ENCODE results near the gene SEMA3A.
"Not testable (repeated sequence)": the region's sequence is repeated elsewhere in the genome, so short reads cannot be mapped to it uniquely, and the experiment has no call there.

SEMA3A gene

DNA sequence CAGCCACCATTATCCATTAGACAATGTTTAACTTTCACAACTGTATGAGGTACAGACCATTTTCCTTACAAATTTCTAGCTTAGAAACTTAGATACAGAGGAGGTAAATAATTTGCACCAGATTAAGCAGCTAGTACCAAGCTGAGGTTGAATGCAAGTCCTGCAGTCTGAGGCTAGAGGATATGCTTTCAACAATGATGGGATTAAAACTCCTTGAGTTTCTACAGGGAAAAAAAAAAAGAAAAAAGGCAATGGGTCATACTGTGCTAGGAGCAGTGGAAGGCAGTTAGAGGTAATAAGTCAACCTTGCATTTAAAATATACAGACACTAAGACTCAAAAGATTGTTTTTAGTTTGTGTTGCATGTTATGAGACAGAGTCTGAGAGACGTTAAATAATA is 86.5 kb downstream of the SEMA3A start:
- no peak for DNase-seq

DNA sequence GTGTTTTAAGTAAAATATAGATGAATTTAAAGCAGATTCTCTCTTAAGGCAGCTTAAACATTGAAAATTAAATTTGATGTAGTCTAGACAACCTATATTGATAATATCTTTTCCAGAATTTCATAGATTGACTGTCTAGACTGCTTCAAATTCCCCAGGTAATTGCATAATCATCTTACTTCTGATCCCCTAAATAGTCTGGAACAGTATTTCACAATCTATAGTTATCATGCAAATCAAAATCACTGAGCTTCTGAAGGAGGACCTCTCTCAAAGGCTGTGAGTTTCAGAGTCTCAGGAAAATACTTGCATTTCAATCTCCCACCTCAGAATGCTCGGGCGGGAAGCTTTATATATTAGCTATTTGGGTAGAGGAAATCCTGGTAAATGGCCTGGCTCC is 87.3 kb downstream of the SEMA3A start:
- no peak for DNase-seq

DNA sequence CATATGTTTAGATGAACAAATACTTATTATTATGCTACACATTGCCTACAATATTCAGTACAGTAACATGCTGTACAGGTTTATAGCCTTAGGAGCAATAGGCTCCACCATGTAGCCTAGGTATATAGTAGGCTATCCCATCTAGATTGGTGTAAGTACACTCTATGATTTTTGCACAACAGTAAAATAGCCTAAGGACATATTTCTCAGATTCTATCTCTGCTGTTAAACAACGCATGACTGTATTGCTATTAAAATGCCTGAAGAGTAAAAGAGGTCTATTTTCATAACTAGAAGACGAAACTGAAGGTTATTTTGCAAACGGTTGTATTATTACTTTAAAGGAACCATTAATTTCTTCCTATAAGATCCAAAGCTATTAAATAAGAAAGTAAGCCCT is 88.3 kb downstream of the SEMA3A start:
- no peak for DNase-seq

DNA sequence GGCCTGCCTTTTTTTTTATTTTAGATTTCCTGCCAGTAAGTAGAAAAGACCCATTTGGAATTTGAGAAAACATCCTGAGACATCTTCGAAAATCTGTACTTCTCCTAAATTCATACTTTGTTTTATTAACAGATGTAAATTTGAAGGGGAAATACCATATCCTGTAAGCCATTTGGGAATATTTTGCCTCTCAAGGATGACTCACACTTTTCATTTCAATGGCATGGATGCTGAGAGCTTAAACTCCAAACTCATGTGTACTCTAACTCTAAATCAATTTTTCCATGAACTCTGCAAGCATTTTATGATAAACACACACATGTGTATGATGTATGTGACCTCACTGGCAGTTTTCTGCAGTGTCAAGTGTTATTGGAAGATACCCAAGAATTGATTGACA is 89.0 kb downstream of the SEMA3A start:
- no peak for DNase-seq

DNA sequence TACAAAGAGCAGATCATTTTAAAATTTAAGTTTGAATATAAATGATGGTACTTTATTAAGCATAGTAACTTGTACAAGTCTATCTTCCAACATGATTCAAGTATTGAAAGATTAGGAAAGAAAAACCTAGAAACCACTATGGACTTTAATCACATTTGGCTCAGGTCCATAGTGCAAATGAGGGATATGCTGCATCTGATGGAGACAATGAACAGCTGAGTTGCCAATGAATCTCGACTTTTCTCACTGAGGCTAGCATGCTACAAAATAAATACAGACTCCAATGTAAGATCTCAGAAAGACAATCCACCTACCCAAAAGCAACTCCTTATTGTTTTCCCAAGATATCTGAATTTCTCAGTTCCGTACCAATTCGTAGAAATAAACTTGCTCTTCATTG is 89.8 kb downstream of the SEMA3A start:
- DNase-seq: no peak

DNA sequence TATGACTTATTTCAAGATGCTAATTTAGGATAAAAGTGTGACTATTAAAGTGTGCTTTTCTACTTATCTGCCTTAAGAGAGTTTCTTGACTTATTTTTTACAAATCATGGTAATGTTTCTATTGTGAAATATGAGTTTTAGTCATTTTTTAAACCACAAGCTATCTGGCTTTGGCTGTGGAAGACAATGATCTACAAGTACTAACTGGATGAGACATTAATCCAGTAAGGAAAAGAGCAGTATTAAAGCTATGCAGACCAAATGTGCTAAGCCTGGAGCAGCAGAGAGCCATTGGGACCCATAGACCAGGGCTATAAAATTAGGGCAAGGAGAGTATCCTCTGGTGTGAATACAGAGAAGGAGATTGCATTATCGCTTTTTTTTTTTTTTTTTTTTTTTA is 92.4 kb downstream of the SEMA3A start:
- no peak for DNase-seq

DNA sequence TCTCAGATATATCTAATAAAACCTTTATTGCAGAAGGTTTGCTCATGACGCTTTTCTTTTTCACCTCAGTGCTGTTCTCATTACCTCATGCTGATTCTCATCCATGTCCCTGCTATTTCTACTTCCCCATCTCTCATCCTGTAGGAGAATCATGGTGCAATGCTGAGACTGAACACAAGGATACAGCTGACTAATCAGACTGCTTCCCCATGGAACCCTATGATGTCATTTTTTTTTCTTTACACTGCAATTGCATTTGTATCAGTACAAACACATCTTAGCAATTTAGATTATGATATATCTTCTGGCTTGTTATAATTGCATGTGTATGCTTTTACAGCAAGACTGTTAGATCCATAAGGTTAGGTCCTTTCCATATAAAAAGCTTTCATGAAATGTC is 93.7 kb downstream of the SEMA3A start:
- DNase-seq: no peak

DNA sequence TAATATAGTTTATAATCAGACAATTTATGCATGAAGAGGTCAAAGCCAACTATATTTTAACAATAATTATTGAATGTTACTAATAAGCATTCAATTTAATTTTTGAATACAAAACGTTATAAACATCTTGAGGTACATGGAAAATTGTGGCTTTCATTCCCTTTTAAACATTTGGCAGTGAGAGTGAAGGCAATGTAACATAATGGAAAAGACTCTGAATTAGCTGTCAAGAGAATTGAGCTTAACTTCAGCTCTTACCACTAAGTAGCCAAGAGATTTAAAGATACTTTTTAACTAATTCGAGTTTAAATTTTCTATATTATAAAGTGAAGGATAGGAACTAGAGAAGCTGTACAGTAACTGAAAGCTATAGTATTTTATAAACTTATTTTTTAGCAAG is 98.6 kb downstream of the SEMA3A start:
- DNase-seq: no peak

DNA sequence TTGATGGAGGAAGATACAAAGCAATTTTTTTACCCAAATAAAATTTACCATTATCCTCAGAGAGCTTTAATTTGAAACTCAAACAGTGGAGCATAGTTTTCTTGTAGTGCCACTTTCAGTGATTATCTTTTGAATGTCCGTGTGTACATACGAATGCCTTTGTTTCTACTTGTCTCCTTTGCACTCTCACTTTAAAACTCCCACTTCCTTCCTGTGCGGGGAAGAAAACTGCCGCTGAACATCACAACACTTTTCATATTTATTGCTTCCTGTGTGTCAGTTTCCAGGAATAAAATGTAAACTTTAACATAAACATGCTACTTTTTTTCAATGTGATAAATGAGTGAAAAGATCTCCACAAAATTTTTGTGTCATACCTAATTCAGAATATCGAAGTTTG is 102.4 kb downstream of the SEMA3A start:
- no peak for DNase-seq

DNA sequence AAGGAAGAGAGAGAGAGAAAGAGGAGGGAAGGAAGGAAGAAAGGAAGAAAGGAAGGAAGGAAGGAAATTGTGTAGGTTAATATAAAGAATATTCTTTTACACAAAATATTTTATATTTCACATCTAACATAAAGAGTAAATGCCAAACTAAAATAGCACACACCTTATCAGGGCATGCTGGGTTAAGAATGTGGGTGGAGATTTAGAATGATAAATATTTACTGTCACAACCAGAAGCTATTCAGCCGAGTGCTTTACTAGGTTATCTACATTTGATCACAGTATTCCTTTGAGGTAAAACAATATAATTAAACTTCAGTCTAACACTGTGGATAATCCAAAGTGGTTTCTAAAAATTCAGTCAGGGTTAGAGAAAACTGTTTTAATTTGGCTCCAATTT is 103.3 kb downstream of the SEMA3A start:
- no peak for DNase-seq

DNA sequence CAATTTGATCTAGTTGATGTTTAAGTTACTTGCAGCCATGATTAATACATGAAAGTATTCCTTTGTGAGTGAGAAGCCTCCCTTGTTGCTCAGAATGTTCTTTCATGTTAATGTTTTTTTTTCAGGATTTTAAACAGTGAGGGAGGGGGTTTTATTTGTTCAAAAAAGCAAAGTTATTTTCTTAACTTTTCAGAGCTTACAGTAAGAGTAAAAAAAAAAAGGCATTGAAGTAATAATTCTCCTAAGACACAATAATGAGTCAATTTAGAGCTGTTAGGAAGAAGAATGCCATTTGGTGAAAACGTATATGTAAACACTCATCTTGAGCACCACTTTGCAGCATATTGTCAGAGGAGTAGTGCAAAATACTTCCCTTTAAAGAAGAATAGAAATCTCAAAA is 105.8 kb downstream of the SEMA3A start:
- no peak for DNase-seq

DNA sequence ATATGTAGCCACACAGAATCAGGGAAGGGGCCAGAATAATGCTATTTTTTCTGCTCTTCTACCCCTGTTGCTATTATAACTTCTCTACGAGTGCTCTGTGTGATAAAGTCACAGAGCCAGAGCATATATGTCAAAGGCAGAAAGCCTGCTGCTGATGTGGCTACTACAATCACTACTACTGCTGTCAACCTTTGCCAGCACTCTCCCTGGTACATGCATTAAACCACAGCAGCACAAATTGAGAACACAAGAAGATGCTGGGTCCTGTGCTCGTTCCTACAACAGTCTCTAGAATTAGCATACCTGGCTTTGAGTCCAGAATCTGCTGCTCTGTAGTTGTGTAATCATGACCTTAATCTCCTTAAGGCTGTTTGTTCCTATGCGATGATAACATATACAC is 108.6 kb downstream of the SEMA3A start:
- no peak for DNase-seq

DNA sequence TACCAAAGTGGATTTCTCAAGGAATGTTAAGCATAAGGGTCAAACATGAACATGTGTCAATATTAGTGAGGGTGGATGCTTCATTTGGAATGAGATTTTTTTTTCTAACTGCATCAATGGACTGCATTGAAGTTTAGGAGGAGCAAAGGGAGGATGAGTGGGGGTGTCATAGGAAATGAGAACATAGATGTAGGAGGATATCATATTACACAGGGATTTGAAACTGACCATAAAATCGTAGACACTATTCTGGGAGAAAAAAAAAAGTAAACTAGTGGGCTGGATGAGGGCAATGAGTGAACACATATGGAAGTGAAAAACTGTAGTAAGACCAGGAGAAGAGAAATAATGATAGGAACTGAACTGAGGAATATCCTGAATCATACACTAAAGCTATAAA is 109.4 kb downstream of the SEMA3A start:
- DNase-seq: no peak

DNA sequence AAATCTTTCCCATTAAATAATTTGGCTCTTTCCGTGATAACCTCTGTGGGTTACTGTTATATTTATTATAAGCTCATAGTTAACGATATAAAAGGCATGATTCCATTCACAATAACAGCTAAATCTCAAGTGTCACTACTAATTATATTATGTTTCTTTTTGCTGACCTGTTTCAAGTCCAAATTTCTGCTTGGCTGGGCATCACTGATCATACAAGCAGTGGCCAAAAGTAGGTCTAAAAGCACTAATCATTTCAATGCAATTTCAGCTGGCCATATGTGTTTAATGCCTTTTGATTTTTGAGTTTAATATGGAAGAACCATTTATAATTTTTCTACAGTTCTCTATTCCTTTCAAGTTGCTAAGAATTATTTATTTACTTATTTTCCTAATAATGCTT is 110.7 kb downstream of the SEMA3A start:
- no peak for DNase-seq

DNA sequence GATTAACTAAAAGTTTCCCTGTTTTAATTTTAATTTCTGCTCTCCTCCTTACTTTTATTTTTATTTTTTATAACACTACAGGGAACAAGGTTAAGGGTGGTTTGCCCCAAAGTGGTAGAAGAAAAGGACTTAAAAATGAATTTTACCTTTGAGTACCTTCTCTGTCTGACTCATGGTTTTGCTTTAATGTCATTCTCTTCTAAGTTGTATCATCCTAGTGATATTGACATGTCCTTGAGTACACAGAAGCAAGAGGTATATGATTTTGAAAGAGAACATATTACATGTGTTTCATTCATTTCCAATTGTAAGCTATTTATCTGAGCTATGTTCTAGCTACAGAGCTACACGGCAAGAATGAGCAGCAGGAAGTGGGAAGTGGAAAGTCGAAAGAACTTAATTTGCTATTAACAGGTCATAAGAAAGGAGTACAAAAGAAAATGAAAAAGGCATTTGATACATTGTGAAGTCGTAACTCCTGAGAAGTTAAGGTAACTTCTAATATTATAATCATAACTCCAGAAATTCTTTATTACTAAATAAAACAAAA is 112.5 kb downstream of the SEMA3A start:
- no peak for DNase-seq

DNA sequence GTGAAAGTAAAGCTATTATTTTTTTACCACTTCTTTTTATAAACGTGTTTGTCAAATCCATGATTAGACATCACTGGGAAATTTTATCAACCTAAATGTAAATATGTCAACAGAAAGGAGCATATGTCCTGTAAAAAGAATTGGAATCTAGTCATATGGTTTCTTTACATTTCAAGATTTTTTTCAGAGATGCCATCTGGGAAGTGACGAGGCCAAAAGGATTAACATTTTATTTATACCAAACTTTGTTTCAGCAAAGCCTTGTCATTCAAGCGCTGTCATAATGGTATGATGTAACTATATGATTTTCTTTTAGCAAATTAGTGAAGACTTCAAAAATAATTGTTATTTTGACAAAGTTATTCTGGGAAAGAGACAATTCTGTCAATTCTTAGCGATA is 117.3 kb downstream of the SEMA3A start:
- DNase-seq: no peak

DNA sequence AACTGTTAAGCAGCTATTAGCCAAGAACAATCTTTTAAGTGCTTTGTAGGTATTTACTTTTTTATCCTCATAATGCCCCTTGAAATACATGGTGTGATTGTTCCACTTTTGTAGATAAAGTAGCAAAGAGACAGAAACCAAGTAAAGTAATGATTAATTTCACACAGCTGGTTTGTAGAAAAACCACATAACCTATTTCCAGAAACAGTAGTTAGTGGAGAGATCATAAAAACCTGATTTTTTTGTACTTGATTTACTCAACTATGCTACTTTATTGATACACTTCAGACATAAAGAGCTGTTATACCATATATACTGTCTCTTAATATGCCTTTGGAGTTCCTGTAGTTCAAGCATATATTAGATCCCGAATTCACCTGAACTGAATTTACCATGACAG is 118.4 kb downstream of the SEMA3A start:
- no peak for DNase-seq

DNA sequence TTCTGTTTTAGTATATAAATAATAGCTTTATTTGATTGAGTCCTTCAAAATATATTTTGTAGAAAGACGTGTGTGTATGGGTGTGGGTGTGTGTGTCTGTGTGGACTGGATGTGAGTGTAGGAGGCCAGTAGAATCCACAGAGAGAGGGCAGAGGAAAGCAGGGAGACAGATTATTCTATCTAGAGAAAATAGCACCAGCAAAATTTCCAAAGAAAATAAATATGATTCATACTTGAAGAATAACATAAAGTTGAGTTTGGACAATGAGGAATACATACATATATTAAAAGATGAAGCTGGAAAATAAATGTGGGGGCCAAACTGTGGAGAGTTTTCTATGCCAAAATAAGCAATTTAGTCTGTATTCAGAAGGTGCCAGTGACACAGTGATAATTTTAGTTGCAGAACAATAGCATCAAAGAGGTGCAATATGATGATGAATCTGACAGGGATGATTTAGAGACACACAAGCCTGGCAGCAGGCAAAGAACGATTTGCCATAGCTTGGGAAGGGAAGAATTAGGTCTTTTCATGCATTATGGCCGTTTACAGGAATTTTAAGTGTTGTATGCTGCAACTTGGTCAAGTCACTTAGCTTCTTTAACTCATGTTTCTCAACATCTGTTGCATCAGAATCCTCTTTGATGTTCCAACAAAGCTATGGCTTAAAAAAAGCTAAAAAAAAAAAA is 121.3 kb downstream of the SEMA3A start:
- DNase-seq: no peak

DNA sequence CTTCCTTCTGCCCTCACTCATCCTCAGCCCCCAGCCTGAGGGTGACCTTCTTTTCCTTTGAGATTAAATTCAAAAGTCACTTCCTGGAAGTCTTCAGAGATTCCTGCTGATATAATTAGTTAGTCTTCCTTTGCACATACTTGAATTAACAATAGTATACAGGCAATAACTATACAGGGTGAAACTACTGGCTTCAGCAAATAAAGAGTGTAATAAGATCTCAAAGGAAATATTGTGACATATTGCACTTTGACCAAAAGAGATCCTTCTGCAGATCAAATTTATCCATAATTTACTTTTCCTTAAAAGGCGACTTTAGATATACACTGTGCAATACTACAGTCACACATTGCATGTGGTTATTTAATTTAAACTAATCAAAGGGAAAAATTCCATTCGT is 123.8 kb downstream of the SEMA3A start:
- no peak for DNase-seq

DNA sequence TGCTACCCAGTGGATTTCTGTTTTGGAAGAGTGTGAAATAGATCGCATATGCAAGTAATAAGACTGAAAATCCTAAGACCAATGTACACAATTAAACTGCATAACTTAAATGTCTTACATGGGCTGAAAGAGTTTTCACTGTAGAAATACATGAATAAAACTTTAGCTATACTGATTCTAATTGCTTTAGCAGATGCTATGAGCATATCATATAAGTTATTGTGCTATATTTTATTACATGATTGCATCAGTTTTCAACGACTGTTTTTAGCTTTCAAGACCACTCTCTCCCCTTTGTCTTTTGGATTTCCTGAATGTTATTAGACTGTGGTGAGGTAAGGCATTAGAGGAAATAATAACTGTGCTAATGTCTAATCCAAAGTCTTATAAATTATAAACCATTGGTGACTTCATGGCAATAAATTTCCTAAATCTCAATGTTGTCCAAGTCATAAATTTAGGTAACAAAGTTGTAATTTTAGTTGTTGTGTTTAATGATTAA is 124.5 kb downstream of the SEMA3A start:
- no peak for DNase-seq

DNA sequence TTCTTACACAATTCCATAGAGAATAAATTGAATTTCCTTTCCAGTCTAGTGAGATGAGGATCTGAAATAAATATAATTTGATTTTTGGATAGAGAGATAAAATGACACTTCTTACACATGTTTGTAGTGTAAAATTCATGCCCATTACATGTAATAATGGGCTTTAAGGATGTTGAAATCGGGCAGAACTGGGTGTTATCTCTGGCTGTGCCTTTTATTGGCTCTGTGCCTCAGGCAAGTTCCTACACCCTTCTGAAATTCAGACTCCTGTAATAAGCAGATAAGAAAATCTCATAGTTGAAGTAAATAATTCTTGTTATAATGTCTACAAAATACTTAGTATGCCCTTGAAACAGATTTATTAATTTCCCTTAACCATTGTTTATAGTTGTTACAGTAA is 125.6 kb downstream of the SEMA3A start:
- no peak for DNase-seq

DNA sequence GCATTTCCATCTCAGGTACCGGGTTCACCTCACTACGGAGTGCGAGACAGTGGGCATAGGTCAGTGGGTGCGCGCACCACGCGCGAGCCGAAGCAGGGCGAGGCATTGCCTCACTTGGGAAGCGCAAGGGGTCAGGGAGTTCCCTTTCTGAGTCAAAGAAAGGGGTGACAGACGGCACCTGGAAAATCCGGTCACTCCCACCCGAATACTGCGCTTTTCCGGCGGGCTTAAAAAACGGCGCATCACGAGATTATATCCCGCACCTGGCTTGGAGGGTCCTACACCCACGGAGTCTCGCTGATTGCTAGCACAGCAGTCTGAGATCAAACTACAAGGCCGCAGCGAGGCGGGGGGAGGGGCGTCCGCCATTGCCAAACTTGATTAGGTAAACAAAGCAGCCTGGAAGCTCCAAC is 132.1 kb downstream of the SEMA3A start:
- DNase-seq: not testable (repeated sequence)

DNA sequence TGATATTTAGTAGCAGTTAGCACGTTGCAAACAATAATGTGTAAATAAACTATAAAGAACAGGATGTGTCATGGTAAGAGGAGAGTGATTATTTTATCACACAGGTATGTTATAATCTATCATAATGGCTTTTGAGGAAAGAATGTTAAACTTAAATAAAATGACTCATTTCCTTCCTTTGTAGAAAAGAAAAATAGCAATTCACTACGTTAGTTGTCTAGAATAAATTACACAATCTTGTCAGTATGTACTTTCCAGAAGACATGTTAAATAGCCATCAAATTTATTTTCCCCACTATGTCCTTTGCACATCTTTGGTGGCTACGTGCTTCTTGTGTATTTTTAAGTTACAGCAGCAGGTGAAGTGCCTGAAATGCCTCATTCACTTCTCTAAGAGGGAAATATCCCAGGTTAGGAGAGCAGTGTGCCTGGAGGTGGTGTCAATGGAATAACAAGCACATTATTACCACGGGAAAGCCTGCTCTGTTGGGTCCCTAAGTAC is 133.8 kb downstream of the SEMA3A start:
- DNase-seq: no peak

DNA sequence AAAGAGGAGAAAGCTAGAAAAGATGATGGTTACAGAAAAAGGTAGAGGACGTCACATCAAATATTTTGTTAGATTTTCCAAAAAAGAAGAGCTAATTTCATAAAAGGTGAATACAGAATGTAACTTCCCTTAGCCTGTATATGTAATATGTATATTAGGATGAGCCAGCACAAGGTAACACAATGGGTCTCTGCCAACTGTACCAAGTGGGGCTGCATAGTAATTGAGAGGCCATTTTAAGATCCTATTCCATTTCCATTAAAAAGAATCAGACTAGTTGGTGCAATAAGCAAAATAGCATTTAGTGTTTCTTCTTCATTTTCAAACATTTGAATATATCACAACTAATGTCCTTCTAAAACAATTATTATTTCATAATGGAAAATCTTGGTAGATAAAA is 134.6 kb downstream of the SEMA3A start:
- no peak for DNase-seq
